NCI-H345 treated with DMSO at 0.1 percent for 48 hours (cell line): ENCODE results near the gene C16orf89.
"Not testable (repeated sequence)": the region's sequence is repeated elsewhere in the genome, so short reads cannot be mapped to it uniquely, and the experiment has no call there.

Experiments used
- DNase-seq: peaks from one replicate; lab custom pipeline; 2025; ENCODE audit not compliant: unreplicated experiment; lab: John Stamatoyannopoulos, UW

Gene C16orf89

DNA sequence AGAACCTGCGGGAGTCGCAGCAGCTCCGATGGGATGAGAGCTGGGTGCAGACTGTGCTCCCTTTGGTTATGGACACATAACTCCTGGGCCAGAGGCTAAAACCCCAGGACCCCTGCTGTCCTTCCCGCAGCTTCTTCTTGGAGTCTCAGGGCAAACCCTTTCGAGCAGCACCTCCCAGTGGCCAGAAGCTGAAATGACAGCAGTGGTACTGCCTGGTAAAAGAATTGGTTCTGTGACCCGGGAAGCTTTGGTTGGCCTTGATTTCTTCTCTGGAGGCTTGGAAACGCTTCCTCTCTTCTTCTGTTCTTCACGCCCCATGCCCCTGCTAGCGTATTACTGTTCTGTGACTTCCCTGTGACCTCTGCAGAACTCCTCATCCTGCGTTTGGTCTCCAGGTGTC lies 19.0 kb upstream of the C16orf89 start:
- DNase-seq, result peak; percentile 26

DNA sequence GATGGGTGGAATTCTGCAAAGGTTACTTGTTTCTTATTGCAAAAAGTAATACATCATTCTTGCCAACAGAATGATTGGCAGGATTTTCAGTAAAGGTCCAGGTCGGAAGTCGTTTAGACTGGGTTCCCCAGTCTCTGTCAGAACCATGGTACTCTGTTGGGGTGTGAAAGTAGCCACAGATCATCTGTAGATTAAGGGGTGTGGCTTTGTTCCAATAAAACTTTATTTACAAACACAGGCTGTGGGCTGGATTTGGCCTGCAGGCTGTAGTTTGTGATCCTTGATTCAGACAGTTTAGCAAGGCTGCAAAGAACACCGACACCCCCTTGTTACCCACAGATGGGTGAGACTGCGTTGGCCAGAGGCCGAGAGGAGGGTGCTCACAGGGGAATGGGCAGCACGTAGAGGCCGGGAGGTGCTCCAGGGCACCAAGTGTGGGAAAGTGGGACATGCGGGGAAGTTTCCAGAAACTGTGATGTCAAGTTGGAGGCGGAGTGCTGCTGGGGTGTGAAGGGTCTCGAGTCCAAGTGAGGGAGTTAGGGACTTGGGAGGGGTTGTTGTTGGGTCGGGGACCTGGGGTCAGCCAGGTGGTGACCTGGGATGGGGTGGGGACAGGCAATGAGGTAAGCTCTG lies 18.5 kb upstream of the C16orf89 start:
- DNase-seq, result not testable (repeated sequence)

DNA sequence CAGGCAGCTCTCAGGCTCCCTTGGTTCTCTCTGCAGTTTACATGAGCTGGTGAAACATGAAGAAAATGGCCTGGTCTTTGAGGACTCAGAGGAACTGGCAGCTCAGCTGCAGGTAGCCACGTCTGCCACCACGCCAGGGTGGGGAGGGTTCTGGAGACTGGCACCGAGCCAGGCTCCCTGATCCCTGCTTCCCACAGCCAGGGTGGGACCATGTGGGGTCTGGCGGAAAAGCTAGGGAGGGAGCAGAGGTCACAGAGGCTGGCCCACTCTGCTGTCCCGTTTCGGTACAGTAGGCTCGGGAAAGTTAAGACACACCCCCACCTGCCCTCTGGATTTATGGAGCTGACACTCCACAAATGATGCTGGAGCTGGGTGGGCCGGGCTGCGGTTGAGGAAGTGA lies 17.9 kb upstream of the C16orf89 start:
- DNase-seq, result not testable (repeated sequence)

DNA sequence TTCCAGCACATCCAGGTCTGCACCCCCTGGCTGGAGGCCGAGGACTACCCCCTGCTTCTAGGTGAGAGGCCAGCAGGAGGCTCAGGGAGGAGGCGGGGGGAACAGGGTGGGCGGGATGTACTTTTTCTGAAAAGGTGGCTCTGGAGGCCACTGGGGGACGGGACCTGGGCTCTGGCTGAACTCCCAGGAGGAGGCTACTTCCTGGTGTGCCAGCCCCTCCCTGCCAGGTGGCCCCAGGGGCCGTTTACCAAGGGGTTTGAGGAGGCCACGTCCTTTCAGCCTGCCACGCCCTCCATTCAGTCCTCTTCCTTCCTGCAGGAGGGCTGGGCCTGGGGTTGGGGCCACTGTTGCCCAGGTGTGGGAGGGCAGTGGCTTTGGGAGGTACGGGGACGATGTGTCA lies 15.2 kb upstream of the C16orf89 start:
- not testable (repeated sequence) for DNase-seq

DNA sequence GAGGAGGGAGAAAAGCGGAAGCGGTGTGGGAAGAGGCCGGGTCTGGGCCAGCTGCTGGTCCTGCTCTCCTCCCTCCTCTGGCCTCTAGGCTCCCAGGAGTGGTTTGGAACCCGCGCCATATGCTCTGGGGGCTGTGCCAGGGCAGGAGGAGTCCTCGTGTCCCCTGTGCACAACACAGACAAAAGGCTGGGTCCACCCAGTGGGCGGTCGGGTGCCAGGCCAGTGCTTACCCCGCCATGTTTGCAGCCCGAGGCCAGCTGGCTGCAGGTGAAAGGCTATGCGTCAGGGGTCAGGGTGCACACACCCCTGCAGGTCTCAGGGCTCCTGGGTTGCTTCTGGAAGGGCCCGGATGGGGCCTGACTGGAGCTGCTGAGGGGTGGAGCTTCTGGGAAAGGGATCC lies 14.7 kb upstream of the C16orf89 start:
- DNase-seq, result not testable (repeated sequence)

DNA sequence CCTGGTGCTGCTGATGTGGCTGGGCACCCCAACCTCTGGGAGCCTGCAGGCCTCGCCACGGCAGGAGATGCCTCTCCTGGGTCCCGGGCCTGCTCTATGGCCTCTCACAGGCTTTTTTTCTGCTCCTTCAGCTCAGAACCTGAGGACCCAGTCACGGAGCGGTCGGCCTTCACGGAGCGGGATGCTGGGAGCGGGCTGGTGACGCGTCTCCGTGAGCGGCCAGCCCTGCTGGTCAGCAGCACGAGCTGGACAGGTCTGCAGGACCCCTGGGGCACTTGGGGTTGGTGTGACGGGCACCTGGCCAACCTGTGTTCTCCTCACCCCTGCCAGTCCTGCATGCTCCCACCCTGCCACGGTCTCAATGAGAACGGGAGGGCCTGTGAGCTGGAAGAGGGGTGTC lies 12.9 kb upstream of the C16orf89 start:
- DNase-seq, result no peak

DNA sequence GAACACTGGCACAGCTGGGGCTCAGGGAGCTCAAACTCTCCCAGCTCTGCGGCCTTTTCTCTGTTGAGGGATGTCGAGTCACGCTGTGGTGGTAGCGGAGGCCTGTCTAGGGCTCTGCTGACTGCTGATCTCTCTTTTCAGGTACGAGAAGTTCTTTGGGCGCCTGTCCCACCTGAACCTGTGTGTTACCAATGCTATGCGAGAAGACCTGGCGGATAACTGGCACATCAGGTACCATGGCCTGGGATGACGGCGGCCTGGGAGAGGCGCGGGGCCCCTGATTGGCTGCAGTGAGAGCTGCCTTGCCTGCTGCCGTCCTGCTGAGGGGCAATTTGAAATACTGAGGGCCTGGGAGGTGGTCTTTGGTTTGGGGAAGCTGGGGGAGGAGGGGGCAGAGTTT lies 11.5 kb upstream of the C16orf89 start:
- no peak for DNase-seq

DNA sequence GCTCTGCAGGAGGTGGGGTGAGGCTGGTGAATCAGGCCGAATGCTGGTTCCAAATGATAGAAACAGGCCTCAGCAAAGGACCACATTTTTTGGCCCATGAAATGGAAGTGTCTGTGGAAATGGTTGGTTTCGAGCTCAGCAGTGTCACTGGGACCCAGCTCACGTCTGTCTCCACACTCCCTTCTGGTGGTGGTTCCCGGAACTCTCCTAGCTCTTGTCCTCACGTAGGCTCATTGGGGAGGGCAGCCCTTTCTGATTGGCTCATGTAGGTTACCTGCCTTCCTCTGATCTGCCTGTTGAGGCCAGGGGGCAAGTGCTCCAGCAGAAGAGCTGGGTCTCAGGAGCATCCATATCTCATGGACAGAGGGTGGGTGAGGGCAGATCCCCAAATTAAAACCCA lies 9.9 kb upstream of the C16orf89 start:
- no peak for DNase-seq

DNA sequence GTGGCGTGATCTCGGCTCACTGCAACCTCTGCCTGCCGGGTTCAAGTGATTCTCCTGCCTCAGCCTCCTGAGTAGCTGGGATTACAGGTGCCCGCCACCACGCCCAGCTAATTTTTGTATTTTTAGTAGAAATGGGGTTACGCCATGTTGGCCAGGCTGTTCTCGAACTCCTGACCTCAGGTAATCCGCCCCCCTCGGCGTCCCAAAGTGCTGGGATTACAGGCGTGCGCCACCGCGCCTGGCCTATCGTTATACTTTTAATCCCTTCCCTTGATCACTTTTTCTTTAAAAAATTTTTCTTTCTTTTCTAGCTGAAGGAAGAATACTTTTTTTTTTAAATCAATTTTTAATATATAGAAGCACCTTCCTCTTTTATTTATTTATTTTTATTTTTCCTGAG lies 8.0 kb upstream of the C16orf89 start:
- DNase-seq, result not testable (repeated sequence)

DNA sequence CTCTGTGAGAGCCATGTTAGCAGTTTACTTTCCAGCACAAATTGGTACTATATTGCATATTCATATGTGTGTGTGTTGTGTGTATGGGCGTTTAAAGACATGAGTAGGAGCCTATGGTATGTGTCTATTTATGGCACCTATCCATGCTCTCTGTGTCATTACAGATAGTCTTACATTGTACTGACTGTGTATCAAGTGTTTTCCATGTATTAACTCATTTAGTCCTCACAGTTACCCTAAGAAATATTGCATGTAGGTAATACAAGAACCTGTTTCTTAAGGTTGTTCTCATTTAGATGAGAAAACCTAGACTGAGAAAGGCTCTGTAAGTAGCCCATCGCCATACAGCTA lies 7.5 kb upstream of the C16orf89 start:
- no peak for DNase-seq

DNA sequence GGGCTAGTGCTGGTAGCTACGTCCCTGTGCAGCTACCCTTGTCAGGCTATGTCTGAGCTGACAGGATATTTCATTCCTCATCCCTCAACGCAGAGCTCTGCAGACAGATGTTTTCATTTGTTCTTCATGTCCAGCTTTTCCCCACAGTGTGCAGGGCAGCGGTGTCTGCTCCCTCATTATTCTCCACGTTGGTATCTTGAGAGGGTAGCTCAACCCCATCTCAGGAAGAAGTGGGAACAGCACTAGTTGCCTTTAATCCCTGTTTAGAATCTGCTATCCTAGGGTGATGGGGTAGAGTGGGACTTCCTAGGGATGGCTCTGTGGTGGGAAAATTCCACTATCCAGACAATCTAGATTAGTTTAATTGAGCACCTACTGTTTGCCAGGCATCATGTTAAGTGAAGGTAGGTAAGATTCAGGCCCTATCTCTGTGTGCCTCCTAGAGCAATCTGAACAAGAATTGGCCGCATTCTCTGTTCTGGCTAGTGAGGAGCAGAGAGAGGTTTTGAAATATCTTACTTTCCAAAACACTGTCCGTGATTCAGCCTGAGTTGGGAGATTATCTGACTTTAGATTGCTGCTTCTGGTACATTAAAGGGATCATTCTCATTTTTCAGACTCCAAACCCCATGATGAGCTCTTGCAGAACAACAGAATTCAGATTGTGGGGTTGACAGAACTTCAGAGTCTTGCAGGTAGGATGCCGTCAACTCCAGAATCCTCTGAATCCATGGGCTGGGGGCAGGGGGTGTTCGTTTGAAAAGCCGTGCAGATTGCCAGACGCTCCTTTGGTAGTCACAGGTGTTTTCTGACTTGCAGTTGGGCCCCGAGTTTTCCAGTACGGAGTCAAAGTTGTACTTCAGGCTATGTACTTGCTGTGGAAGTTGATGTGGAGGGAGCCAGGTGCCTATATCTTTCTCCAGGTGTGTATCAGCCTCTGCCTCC lies 6.8 kb upstream of the C16orf89 start:
- DNase-seq, result no peak

DNA sequence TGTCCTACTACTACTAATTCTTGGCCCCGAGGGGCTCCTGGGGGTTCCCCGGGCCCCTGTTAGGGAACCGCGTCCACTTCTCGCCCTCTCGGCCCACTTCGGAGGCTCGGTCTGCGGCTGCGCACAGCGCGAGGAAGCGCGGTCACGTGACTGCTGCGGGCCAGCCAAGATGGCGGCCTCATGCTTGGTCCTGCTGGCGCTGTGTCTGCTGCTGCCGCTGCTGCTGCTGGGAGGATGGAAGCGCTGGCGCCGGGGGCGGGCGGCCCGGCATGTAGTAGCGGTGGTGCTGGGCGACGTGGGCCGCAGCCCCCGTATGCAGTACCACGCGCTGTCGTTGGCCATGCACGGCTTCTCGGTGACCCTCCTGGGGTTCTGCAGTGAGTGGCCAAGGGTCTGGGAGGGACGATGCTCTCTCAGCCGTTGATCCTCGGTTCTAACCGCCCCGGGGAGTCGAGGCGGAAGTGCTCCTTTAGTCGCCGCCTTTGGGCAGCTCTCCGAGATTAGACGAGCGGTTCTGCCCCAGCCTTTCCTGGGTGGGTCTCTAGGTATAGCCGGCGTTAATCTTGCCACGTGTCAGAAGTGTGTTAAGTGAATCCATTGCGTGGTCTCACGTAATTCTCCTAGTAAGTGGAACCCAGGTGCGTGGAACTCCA lies 6.1 kb upstream of the C16orf89 start, which contains the start of gene ALG1:
ALG1 (plus strand) TSS at position 163 of the 653 bp plus-strand sequence; CDS start at position 170, 7 bp downstream.
- DNase-seq, result peak; percentile 80

DNA sequence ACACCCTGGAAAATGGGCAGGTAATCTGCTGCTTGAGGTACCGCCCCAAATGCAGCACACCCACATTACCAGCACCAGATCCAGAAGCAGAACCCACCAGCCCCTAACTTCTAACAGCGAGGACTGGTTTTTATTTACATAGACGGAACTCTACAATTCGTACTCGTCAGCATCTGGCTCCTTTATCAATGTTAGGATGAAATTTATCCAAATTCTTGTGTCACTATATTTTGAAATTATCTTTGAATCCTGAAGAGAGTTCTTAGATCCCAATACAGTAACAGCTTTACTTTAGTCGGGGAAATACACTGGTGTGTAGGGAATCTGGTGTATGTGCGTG lies 5.6 kb upstream of the C16orf89 start:
- DNase-seq, result no peak

DNA sequence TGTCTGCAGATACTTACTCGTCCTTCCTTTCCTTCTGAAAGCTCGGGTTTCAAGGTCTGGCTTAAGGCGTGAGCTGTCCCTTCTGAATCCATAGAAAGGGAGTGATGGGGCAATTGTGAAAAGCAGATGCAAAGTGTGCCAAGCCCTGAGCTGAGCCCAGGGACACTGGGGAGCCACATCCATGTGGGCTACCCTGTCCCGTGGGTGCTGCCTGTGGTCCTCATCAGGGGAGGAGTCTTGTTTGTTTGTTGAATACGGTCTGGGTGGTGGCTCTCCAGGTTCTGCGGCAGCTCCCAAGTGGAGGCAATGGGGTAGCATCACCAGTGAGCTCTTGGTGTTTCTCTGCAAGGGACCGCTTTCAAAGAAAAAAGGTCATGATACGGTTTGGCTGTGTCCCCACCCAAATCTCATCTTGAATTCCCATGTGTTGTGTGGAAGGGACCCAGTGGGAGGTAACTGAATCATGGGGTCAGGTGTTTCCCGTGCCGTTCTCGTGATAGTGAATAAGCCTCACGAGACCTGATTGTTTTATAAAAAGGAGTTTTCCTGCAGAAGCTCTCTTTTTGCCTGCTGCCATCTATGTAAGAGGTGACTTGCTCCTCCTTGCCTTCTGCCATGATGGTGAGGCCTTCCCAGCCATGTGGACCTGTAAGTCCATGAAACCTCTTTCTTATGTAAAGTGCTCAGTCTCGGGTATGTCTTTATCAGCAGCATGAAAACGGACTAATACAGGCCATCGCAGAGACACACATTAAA lies 4.9 kb upstream of the C16orf89 start:
- no peak for DNase-seq

DNA sequence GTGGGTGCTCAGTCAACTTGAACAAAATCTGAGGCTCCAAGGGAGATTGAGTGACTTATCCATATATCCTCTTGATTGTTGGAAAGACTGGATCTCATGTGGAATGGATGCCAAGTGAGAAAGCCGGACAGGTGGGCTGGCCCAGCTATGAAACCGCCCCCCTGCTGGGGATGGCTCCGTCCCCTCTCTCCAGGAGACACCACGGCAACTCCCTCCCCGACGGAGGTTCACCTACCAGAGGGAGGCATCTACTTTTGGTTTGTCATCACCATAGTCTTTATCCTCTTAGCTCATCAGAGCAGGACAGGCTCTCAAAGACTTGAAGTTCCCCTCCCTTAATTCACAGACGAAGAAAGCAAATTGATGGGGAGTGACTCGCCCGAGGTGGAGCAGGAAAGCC lies 4.1 kb upstream of the C16orf89 start:
- DNase-seq, result no peak

DNA sequence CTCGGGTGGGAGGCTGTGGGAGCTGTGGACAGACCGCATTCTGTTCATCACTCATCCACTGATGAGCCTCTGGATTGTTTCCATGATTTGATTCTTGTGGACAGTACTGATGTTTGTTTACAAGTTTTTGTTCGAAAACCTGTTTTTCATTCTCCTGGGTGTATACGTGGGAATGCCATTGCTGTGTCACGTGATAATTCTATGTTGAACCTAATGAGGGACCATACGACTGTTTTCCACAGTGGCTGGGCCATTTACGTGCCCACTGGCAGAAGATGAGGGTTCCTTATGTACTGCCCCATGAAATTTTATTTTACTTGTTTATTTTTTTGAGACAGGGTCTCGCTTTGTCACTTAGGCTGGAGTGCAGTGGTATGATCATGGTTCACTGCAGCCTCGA lies 3.3 kb upstream of the C16orf89 start:
- DNase-seq, result no peak

DNA sequence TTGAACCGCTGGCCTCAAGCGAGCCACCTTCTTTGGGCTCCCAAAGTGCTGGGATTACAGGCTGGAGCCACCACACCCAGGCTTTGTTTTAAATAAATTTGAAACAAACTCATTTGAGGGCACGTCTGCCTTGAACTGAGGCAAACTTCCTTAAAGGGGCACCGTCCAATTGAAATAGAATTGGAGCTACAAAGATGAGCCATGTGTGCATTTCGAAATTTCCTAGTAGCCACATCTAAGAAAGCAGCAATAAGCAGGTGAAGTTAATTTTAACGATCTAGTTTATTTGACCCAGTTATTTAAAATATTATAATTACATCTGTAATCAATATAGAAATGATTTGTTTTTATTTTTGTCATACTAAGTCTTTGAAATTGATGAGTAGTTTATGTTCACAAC lies 755 bp upstream of the C16orf89 start:
- no peak for DNase-seq

DNA sequence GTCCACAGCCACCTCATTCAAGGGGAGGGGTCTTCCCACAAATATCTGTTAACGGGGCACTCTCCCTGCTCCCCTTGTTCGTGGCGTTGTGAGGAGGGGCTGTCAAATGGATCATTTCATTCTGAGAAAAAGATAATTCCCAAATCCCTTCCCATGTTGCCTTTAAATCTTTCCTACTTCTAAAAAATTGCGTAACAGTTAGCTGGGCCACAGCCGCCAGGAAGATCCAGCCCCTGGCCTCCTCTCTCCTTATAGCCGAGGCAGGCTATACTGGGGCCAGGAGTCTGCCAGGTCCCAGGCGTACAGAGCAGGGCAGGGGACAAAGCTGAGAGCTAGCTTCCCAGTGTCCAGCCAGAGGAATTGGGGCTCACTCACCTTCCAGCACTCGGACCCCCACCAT lies 430 bp downstream of the C16orf89 start:
- no peak for DNase-seq

DNA sequence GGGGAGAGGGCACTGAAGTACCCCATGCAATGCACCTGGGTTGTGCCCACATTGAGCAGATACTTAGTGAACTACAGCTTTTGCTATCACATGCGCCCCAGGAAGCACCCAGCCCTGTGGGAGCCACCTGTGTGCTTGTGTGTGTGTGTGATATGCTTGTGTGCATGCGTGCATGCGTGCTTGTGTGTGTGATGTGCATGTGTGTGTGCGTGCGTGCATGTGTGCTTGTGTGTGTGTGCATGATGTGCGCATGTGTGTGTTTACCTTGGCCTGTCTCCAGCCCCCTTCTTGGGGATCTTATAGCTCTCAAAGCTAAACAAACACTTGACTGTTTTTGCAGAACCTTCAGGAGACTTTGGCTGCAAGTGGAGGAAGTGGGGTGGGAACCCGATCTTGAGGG lies 841 bp downstream of the C16orf89 start:
- peak; percentile 46 for DNase-seq

DNA sequence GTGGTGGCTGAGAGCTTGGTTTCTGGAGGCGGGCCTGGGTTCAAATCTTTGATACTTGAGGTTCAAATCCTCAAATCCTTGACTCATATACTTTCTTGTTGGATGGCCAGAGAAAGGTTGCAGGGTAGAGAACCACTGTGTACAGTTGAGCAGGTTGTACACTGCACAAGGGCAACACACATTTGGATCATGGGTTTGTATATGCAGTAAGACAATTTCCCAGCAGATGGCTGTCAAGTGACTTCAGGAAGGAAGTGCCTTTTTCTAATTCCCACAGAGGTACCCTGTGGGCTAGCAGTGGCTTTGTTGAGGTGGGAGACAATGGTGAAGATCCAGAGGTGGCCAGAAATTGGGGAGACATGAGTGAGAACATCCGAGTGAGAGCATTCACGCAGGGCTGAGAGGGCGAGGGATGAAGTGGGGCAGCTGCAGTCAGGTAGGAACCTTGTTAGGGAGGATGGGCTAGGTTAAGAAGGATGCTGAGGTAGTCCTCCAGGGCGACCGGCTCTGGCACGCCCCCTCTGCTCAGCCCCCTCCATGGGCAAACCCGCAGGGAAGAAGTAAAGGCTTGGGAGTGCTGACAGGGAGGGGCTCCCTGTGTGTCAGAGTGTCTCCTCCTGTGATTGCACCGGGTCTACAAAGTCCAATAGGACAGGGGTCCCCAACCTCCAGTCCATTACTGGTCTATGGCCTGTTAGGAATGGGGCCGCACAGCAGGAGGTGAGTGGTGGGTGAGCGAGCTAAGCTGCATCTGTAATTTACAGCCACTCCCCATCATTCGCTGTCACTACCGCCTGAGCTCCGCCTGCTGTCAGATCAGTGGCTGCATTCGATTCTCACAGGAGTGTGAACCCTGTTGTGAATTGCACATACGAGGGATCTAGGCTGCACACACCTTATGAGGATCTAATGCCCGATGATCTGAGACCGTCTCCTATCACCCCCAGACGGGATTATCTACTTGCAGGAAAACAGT lies 2.7 kb downstream of the C16orf89 start:
- DNase-seq, result no peak
